C4-2B (cell line): ENCODE data around the gene TENM4.

Experiments used
- ZFX ChIP-seq: fragments of 450-650 bp; IDR thresholded peaks from 2 replicates; pipeline ENCODE4 v1.6.1; 2017
- TF ChIP-seq, protein P1 (sequence below): fragments of 450-650 bp; conservative IDR thresholded peaks from 2 replicates; pipeline ENCODE4 v1.5.1; 2017; ENCODE audit warnings: mild to moderate bottlenecking

- TF ChIP-seq, protein P1, sequence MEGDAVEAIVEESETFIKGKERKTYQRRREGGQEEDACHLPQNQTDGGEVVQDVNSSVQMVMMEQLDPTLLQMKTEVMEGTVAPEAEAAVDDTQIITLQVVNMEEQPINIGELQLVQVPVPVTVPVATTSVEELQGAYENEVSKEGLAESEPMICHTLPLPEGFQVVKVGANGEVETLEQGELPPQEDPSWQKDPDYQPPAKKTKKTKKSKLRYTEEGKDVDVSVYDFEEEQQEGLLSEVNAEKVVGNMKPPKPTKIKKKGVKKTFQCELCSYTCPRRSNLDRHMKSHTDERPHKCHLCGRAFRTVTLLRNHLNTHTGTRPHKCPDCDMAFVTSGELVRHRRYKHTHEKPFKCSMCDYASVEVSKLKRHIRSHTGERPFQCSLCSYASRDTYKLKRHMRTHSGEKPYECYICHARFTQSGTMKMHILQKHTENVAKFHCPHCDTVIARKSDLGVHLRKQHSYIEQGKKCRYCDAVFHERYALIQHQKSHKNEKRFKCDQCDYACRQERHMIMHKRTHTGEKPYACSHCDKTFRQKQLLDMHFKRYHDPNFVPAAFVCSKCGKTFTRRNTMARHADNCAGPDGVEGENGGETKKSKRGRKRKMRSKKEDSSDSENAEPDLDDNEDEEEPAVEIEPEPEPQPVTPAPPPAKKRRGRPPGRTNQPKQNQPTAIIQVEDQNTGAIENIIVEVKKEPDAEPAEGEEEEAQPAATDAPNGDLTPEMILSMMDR, result no peak
- no peak for TF ChIP-seq ZFX
These were observed 807.1 kb downstream of the TENM4 start for GRCh38 chr11:78633516-78634310.
